ENCODE results near the gene ETV7. TPM values are rescaled to one million over a fixed set of nuclear protein-coding genes. Genes with fewer than 3 reads are reported as not detected.

ETV7 gene
- total and polyA plus RNA-seq, 12 donors, result 0.10 to 5.9 (median 0.17) TPM; not detected in 5

GRCh38 chr6:36337814-36338213, 49.7 kb downstream of the ETV7 start:
- H3K9me3 ChIP-seq, result no peaks in the 10 kb centered on the region
- no peak for ATAC-seq
- no peak overlapping the region for H3K4me3 ChIP-seq
- no peak for TF ChIP-seq CTCF (IDR thresholded peaks at IDR 0.05)
- peaks cover 0 to 65% (median 57%) of the 10 kb centered on the region in 7 donors for H3K27me3 ChIP-seq
- H3K4me1 ChIP-seq, result peaks cover 3 to 39% (median 22%) of the 10 kb centered on the region in 9 donors
- DNase-seq, result no peak
- intact Hi-C loops (cut with DNase I), result no loop called here
- no peaks in the 10 kb centered on the region for H3K36me3 ChIP-seq
- H3K27ac ChIP-seq, result no peak overlapping the region
- WGBS, 2 donors, result 87 to 94% methylated on average over 1 of the region's 1 CpG

GRCh38 chr6:36336779-36337241, 50.7 kb downstream of the ETV7 start, which contains the start of gene BNIP5:
TSS of gene BNIP5 (minus strand) at chr6:36336888. CDS start at chr6:36330690, 6,198 bp downstream.
- DNase-seq (no peak), ATAC-seq (no peak)
- intact Hi-C loops (cut with DNase I), result no loop called here
- WGBS, 2 donors, result 71 to 88% methylated on average over 3 of the region's 3 CpGs
- Histone ChIP-seq H3K27ac (no peak within 1 kb of the TSS), H3K4me1 (peaks cover 3 to 39% (median 22%) of the 10 kb centered on the region in 9 donors), H3K9me3 (no peaks in the 10 kb centered on the region), H3K27me3 (peaks cover 0 to 61% (median 49%) of the 10 kb centered on the region in 7 donors), H3K36me3 (no peaks in the 10 kb centered on the region), H3K4me3 (no peak within 1 kb of the TSS)
- TF ChIP-seq CTCF (IDR thresholded peaks at IDR 0.05), result no peak

GRCh38 chr6:36336208-36336710, 51.2 kb downstream of the ETV7 start:
- peaks cover 1 to 61% (median 46%) of the 10 kb centered on the region in 7 donors for H3K27me3 ChIP-seq
- WGBS, 2 donors, result 90 to 94% methylated on average over 5 of the region's 5 CpGs
- no peak for TF ChIP-seq CTCF (IDR thresholded peaks at IDR 0.05)
- peaks cover 3 to 36% (median 22%) of the 10 kb centered on the region in 9 donors for H3K4me1 ChIP-seq
- no peaks in the 10 kb centered on the region for H3K36me3 ChIP-seq
- DNase-seq (no peak), ATAC-seq (no peak)
- H3K9me3 ChIP-seq, result no peaks in the 10 kb centered on the region
- H3K4me3 ChIP-seq, result no peak overlapping the region
- intact Hi-C loops (cut with DNase I), result no loop called here
- H3K27ac ChIP-seq, result no peak overlapping the region

- Histone ChIP-seq H3K4me3 (no peak overlapping the region), H3K27ac (no peak overlapping the region), H3K36me3 (no peaks in the 10 kb centered on the region), H3K9me3 (no peaks in the 10 kb centered on the region), H3K4me1 (peaks cover 3 to 30% (median 19%) of the 10 kb centered on the region in 9 donors), H3K27me3 (peaks cover 6 to 65% (median 49%) of the 10 kb centered on the region in 7 donors)
- 91 to 93% methylated on average over 14 of the region's 14 CpGs for WGBS, 2 donors
- TF ChIP-seq CTCF (IDR thresholded peaks at IDR 0.05), result no peak
- DNase-seq (no peak), ATAC-seq (no peak)
- intact Hi-C loops (cut with DNase I), result no loop called here
Measured at GRCh38 chr6:36335465-36336207, 51.8 kb downstream of the ETV7 start.
